K562 (cell line): Measurements from ENCODE around the gene SRC. TPM values are rescaled to one million over a fixed set of nuclear protein-coding genes. Genes with fewer than 3 reads are reported as not detected.

Source experiments
- ATAC-seq: fragments of 200-7000 bp; cut with Tn5 transposase; 3 replicates; pipeline ENCODE4 v1.9.1; 2020; ENCODE audit warnings: moderate library complexity
- BruUV-seq: library from RNA; stranded (reverse); fragments of 400-500 nt; replicated peaks from 2 replicates; lab custom pipeline; 2021; lab: Mats Ljungman, UMichigan
- CTCF ChIA-PET: fragments of 300-600 bp; formaldehyde crosslinking; extraction: SDS; loops from one replicate; lab custom pipeline; 2021; ENCODE audit warnings: low intra/inter-chr PET ratio; lab: Yijun Ruan, JAX
- POLR2A ChIA-PET: fragments of 300-600, 350-650 bp; sonication (Branson Sonifier 250); formaldehyde crosslinking; extraction: SDS; loops from one replicate; lab custom pipeline; 2021; ENCODE audit warnings: antibody characterized with exemption, inconsistent platforms; lab: Yijun Ruan, JAX
- DNase-seq, 4 experiments: peaks; one replicate each; pipeline versions ENCODE4 v3.0.0 to v3.0.0-alpha.2; 2011 to 2018; ENCODE audit warnings: low spot score in 3 of 4, mixed read lengths in 3 of 4; ENCODE audit errors: extremely low read depth in 1 of 4
- FAIRE-seq: peaks from 2 replicates; lab custom pipeline; 2011; peaks lifted over from hg19 to GRCh38; lab: Jason Lieb, UNC
- H2AFZ ChIP-seq: 2 replicates; pipeline ENCODE4 v1.6.0; 2011; ENCODE audit warnings: low read depth, low read length, control low read depth, inconsistent platforms
- H3K27ac ChIP-seq: fragments of 200-600 bp; 3 replicates; pipeline ENCODE4 v1.8.0; 2011; ENCODE audit warnings: low read depth, mild to moderate bottlenecking, control low read depth, inconsistent platforms, low read length, moderate library complexity, mixed read lengths; ENCODE audit errors: extremely low read depth
- H3K27me3 ChIP-seq, 2 experiments: fragments of 300-600 bp in 1 of 2; 2 replicates in 1 of 2; 3 replicates in 1 of 2; pipeline versions ENCODE4 v1.6.0 to v1.8.0; 2011; ENCODE audit warnings: inconsistent platforms in 2 of 2, low read length in 2 of 2, mild to moderate bottlenecking in 1 of 2, mixed read lengths in 1 of 2, moderate library complexity in 1 of 2; ENCODE audit not compliant: control insufficient read depth in 2 of 2, insufficient read depth in 2 of 2
- H3K36me3 ChIP-seq: fragments of 300-600 bp; 3 replicates; pipeline ENCODE4 v1.8.0; 2011; ENCODE audit warnings: mild to moderate bottlenecking, low read length, inconsistent platforms; ENCODE audit not compliant: control insufficient read depth, insufficient read depth
- H3K4me1 ChIP-seq, 2 experiments: fragments of 200-600 bp in 1 of 2; replicated peaks in 1 of 2; 2 replicates in 1 of 2; 3 replicates in 1 of 2; pipeline versions ENCODE4 v1.5.1 to v1.8.0; 2011; ENCODE audit warnings: inconsistent platforms in 2 of 2, low read length in 2 of 2, mild to moderate bottlenecking in 1 of 2, mixed read lengths in 1 of 2, moderate library complexity in 1 of 2; ENCODE audit not compliant: control insufficient read depth in 2 of 2, insufficient read depth in 2 of 2
- H3K4me2 ChIP-seq: 2 replicates; pipeline ENCODE4 v1.6.1; 2011; ENCODE audit warnings: low read length, control low read depth, inconsistent platforms, mixed read lengths; ENCODE audit not compliant: insufficient read depth
- H3K4me3 ChIP-seq: fragments of 200-600 bp; sonication (generic), shearing (Covaris generic); 2 replicates; pipeline ENCODE4 v1.5.1; 2016; ENCODE audit warnings: control low read depth, inconsistent platforms
- H3K79me2 ChIP-seq: fragments of 200-600 bp; 3 replicates; pipeline ENCODE4 v1.8.0; 2011; ENCODE audit warnings: low read length, inconsistent platforms; ENCODE audit not compliant: control insufficient read depth, insufficient read depth
- H3K9ac ChIP-seq, 2 experiments: 2 replicates each; pipeline versions ENCODE4 v1.6.0 to v1.6.1; 2011; ENCODE audit warnings: low read depth in 2 of 2, low read length in 2 of 2, control low read depth in 1 of 2, inconsistent platforms in 1 of 2, mild to moderate bottlenecking in 1 of 2, mixed read lengths in 1 of 2; ENCODE audit not compliant: insufficient read depth in 1 of 2
- H3K9me1 ChIP-seq: one replicate; pipeline ENCODE4 v1.6.0; 2011; ENCODE audit warnings: inconsistent platforms, mild to moderate bottlenecking, low read length, moderate library complexity; ENCODE audit not compliant: control insufficient read depth, insufficient read depth
- H3K9me3 ChIP-seq: replicated peaks from 2 replicates; pipeline ENCODE4 v1.5.1; 2011; ENCODE audit warnings: low read depth, low read length, inconsistent platforms; ENCODE audit not compliant: control insufficient read depth, insufficient read depth
- H4K20me1 ChIP-seq: replicated peaks from 2 replicates; pipeline ENCODE4 v1.6.1; 2011; ENCODE audit warnings: low read length, inconsistent platforms, mixed read lengths; ENCODE audit not compliant: control insufficient read depth, insufficient read depth
- FOXJ3 ChIP-seq: sonication (generic); formaldehyde crosslinking; IDR thresholded peaks from 2 replicates; pipeline ENCODE4 v1.4.0; 2020; ENCODE audit warnings: mild to moderate bottlenecking, missing genetic modification reagents
- MITF ChIP-seq: IDR thresholded peaks from 2 replicates; pipeline ENCODE4 v1.6.1; 2014; ENCODE audit warnings: antibody characterized with exemption
- WGBS: fragments of 100-300 bp; shearing (Covaris generic); methylation state at CpG from one replicate; pipeline ENCODE4 v1.1.6; 2016; ENCODE audit warnings: low coverage, mixed read lengths; ENCODE audit not compliant: insufficient coverage; ENCODE audit errors: missing lambda C conversion rate; 5-methylcytosine and 5-hydroxymethylcytosine counted together
- in situ Hi-C: fragments of 300-500 bp; cut with MboI; formaldehyde crosslinking; loops from 4 replicates; pipeline ENCODE4 v1.15.0; 2018; ENCODE audit warnings: inconsistent platforms, mixed read lengths
- intact Hi-C: fragments of 100-400 bp; cut with micrococcal nuclease; formaldehyde crosslinking; loops from 2 replicates; pipeline ENCODE4 v1.14.2; 2022
- polyA plus RNA-seq, 8 experiments: library from polyadenylated mRNA; depleted of rRNA in 4 of 8; stranded (reverse) in 5 of 8; unstranded in 3 of 8; fragments of >200 nt; fragmentation: Nextera tagmentation in 2 of 8; fragmentation: Illumina TruSeq in 1 of 8; extraction: Ambion mirVana in 2 of 8; extraction: Trizol in 1 of 8; gene quantifications; 2 replicates each; pipeline versions ENCODE4 v1.2.1 to v1.2.3, GENCODE V29; 2011 to 2014; ENCODE audit warnings: inconsistent platforms in 1 of 8, missing spikeins in 1 of 8
- total RNA-seq, 7 experiments: library from RNA; depleted of rRNA in 6 of 7; stranded (reverse); fragments of >200 nt in 6 of 7; fragmentation: Illumina TruSeq in 2 of 7; extraction: Trizol in 2 of 7; gene quantifications; 2 replicates each; pipeline versions ENCODE4 v1.2.1 to v1.2.3, GENCODE V29; 2011 to 2021; ENCODE audit warnings: low replicate concordance in 1 of 7

SRC gene
- total and polyA plus RNA-seq, 9 of the 15 experiments (the other 6 are each of a cell fraction or from before 2014, with no cell fraction given), result 0.06 to 8.5 (median 3.1) TPM

GRCh38 chr20:37414224-37415035 lies 68.5 kb downstream of the SRC start:
- Histone ChIP-seq H3K4me2 (no peak overlapping the region), H3K27ac (no peak overlapping the region), H3K4me1 (peaks cover 4% of the 10 kb centered on the region in 2 experiments; a peak in 3 of 5 replicates), H3K4me3 (no peak overlapping the region), H3K79me2 (no peaks in the 10 kb centered on the region), H3K27me3 (peaks cover 72 to 91% of the 10 kb centered on the region in 2 experiments), H2AFZ (no peak overlapping the region), H3K9me1 (no peaks in the 10 kb centered on the region), H4K20me1 (peaks cover 16% of the 10 kb centered on the region; the same call in 1 of the 2 replicates), H3K9ac (peak overlapping the region in 1 of 2 experiments; percentile 21; a peak in 1 of 4 replicates), H3K36me3 (no peaks in the 10 kb centered on the region), H3K9me3 (peaks cover 4% of the 10 kb centered on the region; the same call in 1 of the 2 replicates)
- BruUV-seq, result no TSS peak
- intact Hi-C loops, result no loop called here
- CTCF ChIA-PET, result no interaction called here
- DNase-seq, result no peak
- TF ChIP-seq MITF (no peak), FOXJ3 (no peak)
- no peak for ATAC-seq
- whole genome bisulfite sequencing, result 8% methylated on average over 19 of the region's 29 CpGs
- no peak for FAIRE-seq
- in situ Hi-C loops, result no loop called here
- POLR2A ChIA-PET, result interaction anchor here (0.6 kb wide), 1 partner anchor 229 kb away, joined by 3 read pairs; no protein-coding TSS in a partner anchor
